ENCODE results near the gene SMIM15.

- TF ChIP-seq CTCF (IDR thresholded peaks at IDR 0.05; ENCODE audit: poor library complexity) (no peak), EZH2phosphoT487 (IDR thresholded peaks at IDR 0.05; ENCODE audit: low read depth, severe bottlenecking, unreplicated experiment) (no peak)
Observed at GRCh38 chr5:61123145-61123544, 39.1 kb downstream of the SMIM15 start.

All from hepatocyte (in vitro differentiated cells).